ENCODE data around the gene PNO1. TPM values are rescaled to one million over a fixed set of nuclear protein-coding genes. Genes with fewer than 3 reads are reported as not detected.
A peak's percentile ranks its signal among the peaks of the same experiment; 100 is the strongest.
"Not testable (repeated sequence)": the region's sequence is repeated elsewhere in the genome, so short reads cannot be mapped to it uniquely, and the experiment has no call there.

The PNO1 gene
- polyA plus RNA-seq (2013, experiment 1 of 2; ENCODE audit: insufficient read length): 23.8 TPM
- polyA plus RNA-seq (2013, experiment 2 of 2; ENCODE audit: insufficient read length): 12.4 TPM

DNA sequence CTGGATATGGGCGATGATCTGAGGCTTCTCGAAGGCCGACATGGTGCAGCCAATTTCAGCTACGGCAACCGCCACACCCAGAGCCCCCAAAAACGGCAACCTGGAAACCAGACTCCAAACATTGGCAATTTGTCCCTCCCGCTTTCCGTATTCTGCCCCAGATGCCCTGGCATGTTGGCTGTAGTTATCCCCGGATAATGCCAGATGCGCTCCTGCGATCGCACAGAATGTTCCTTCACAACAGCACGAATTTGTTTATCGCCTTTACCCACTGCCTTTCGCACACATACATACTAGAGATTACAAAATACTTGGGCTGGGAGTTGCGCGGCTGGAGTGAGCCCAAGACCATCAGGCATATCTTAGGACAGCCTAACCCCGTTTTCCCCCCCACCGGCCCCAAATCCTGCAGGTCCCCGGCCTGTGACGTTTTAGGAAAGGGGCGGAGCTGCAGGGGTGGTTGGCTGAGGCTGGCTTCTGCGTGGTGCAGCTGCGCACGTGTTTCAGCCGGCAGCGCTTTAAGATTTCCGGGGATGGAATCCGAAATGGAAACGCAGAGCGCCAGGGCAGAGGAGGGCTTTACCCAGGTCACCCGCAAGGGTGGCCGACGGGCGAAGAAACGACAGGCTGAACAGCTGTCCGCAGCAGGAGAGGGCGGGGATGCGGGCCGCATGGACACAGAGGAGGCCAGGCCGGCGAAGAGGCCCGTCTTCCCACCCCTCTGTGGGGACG, at the start of gene PNO1:
PNO1 (plus strand) TSS at position 487 of the 732 bp plus-strand sequence; CDS start at position 534, 47 bp downstream.
- peak; percentile 95 for DNase-seq

DNA sequence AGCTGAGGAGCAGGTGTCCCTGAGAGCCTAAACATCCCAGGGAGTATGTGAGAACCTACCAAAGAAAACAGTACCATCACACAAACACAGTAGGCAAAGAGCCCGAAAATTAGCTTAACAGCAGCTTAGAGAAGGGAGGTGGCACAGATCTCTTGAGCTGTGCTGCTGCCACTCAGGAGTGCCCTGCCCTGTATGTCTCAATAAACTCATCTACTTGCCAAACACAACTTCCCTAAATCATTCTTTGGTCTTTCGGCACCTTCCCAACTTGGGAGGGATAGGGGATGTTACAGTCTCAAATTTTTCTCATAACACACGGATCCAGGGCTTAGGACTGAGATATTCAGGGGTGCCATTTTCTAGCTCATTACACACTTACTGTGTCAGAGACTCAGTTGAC, 49.6 kb upstream of the PNO1 start:
- no peak for DNase-seq

DNA sequence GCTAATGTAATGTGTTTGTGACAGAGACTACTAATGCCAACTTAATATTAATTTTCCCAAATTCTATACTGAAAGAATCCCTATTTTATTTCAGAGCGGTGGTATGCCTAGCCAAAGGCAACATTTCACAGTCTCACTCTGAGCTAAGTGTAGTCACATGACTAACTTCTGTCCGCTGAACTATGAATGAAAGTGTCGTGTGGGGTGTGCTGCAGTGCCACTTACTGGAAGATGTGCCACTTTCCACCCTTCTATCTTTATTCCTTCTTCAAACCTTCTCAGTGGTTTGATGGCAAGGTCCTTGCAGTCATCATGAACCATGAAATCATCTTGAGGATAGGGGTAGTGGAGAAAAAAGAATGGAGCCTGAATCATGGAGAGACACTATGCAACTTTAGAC, 47.6 kb upstream of the PNO1 start:
- DNase-seq: no peak

DNA sequence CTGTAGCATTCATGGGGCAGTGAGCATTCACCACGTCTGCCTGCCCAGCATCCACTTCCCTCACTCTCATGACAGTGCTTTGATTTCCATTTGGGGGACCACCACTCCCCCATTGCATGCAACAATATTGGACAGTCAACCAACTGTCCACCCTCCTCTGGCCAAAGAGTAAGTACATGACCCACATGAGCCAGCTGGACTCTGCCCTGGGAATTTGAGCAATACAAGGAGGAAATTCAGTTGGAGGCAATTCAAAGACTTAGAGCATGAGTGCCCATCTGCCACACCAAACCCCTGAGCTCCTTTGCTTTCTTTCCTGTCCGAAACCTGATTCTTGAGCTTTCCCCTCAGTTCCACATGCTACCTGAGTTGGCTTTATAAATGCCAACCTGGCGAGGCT, 41.7 kb upstream of the PNO1 start:
- no peak for DNase-seq

DNA sequence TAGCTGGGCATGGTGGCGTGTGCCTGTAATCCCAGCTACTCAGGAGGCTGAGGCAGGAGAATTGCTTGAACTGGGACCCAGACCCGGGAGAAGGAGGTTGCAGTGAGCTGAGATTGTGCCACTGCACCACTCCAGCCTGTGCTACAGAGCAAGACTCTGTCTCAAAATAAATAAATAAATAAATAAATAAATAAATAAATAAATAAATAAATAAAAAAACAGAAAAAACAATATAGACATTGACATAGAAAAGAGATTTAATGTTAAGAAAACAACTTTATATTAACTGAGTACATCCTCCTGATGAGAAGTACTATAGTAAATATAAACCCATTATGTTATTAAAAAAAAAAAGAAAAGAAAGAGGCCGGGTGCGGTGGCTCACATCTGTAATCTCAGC, 39.8 kb upstream of the PNO1 start:
- not testable (repeated sequence) for DNase-seq

DNA sequence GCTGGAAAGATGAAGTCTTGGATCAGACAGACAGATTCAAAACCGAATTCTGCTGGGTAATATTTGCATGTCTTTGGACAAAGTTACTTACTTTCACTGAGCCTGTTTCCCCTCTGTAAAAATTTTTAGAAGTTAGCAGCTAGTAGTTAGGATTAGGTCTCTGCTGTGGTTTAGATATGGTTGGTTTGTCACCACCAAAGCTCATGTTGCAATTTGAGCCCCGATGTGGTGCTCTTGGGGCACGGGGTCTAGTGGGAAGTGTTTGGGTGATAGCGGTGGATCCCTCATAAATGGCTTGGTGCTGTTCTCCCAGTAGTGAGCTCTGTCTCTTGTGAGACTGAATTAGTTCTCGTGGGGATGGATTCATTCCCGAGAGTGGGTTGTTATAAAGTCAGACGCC, 38.9 kb upstream of the PNO1 start:
- no peak for DNase-seq

DNA sequence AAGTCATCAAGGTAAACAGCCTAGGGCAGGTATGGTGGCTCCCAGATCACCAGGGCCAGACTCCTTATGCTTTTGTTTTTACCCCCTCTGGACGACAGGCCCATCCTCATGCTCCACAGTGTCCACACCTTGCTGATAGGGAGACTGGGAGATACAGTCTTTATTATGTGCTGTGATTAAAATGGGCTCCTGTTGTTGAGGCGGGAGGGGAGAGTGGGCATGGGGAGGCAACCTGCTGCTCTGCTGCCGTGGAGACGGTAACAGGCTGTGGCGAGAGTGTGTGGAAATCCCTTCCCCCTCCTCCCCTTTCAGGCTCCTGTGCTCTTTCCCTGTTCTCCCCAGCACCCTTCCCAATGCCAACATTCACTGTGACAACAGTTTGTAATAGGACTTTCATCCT, 38.2 kb upstream of the PNO1 start:
- DNase-seq: no peak

DNA sequence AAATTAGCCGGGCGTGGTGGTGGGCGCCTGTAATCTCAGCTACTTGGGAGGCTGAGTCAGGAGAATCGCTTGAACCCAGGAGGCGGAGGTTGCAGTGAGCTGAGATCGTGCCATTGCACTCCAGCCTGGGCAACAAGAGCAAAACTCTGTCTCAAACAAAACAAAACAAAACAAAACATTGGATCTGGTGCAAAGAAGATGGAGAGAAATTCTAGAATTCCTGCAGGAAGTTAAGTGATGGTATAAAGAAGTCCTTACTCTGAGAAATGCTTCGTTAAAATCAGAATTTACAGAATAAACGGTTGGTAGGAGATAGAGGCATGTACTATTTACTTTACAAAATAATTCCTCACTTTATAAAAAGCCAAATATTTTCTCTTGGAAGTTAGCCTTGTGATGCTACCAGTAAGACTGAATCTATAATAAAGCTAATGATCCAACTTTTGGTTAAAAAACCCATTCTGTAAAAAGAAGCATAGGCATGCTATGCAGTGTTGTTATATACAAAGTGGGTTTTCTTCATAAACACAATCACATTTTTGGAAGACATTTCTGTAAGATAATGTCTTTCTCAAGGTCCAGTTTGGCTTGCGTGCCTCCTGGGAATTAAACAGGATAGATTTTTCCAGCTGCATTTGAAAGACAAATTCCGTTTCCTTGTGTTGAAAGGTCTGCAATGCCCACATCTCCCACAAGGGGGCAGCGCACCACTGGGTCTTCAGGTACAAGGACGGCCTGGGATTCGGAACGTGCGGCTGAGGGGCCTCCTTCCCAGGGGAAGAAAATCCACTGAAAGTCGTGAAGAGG, 35.6 kb upstream of the PNO1 start:
- peak; percentile 74 for DNase-seq

DNA sequence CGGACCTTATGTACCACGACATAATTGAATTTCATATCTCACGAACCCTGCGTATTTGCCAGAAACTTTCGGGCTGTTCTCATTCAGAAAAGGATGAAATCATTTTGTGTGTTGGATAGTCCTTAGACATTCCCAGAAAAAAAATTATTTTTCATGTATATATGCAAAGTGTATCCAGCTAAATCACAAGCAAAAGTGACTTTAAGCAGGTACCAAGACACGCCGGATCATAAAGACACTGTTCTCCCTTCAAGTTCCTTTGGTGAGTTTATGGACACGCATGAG, 35.1 kb upstream of the PNO1 start:
- no peak for DNase-seq

DNA sequence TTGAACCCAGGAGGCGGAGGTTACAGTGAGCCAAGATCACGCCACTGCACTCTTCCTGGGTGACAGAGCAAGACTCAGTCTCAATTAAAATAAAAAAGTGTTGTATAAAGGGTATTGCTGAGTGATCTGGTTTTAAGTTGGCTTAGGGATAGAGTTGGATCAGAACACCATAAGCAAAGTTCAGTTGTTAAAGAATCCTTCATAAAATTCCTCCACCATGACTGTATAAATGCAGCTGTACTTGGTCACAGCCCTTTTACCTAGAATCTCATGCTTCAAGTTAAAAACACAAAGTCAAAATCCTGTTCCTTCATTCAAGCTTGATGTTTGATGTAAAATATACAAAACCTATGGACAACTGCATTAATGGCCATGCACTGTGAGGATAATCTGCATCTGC, 33.4 kb upstream of the PNO1 start:
- no peak for DNase-seq

DNA sequence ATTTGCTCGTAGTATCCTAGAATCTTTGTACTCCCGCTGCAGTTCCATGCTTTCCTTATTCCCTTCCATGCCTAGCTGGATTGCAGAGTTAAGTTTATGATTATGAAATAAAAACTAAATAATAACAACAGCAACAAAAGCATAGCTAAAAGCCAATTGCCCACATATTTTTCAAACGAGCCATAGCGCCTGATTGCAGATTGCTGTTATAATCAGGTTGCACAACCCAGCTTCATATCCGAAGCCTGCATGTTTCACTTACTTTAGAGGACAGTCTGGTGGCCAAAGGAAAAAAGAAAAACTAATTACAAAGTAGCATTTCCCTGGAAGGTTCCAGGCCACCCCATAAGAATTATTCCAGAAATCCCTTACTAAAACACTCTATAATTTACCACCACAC, 31.9 kb upstream of the PNO1 start:
- DNase-seq: no peak

DNA sequence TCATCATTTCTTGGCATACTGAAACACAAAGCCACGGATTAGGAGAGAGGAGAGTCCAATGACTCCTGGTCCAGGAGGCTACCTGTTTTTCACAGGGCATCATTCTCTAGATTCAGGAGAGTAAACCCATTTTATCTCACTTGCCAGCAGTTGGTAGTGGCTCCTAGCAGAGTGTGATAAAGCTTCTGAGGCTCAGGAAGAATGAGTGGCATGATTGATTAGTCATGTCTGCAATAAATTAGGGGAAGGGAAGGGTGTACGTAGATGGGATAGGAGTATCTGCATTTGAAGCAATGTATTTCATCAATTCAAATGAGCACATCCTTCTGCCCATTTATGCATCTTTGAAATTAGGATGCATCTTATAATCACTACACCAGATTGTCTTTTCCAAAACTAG, 31.1 kb upstream of the PNO1 start:
- DNase-seq: no peak

DNA sequence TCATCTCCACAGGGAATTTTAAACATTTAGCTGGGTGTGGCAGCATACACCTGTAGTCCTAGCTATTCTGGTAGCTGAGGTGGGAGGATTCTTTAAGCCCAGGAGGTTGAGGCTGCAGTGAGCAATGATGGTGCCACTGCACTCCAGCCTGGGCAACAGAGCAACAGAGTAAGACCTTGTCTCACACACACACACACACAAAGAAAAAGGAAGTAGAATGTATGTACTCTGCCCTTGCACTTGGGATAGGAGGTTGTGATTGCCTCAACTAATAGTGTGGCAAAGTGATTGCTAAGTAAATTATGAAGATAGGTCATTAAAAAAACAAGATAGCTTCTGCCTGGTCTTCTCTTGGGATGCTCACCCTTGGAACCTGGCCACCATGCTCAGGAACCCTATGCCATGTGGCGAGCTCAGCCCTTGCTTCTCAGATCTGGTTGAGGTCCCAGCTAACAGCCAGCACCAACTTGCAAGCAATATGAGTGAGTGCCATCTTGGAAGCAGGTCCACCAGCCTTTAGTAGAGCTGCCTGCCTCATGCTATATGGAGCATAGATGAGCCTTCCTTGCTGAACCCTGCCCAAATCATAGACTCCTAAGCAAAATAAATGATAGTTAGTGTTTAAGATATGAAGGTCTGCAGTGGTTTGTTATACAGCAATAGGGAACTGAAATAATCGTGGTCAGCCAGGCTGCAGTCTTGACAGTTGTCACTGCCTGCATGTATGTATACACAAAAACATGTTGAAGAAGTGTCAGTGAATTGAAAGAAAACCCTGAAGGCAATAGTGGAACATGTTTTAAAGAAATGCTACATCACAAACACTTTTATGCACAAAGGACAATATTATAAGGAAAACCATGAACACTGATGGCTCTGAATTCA, 30.1 kb upstream of the PNO1 start:
- DNase-seq: no peak

DNA sequence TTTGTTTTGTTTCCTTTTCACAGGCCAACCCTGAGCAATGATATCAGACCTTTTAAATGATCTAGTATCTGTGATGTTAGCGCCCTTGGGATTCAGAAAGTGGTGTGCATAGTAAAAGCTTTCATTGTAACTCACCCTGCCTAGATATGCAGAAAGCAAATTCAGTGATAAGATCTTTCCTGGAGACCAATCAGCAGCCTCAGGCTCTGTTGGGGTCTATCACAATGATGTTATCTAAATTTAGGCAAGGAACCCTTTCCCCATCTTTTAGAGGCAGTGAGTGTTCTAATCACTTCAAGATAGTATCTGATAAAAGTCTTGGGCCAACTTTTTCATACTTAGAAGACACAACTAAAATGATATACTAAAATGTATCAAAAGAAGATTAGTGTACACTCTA, 23.6 kb upstream of the PNO1 start:
- DNase-seq: no peak

DNA sequence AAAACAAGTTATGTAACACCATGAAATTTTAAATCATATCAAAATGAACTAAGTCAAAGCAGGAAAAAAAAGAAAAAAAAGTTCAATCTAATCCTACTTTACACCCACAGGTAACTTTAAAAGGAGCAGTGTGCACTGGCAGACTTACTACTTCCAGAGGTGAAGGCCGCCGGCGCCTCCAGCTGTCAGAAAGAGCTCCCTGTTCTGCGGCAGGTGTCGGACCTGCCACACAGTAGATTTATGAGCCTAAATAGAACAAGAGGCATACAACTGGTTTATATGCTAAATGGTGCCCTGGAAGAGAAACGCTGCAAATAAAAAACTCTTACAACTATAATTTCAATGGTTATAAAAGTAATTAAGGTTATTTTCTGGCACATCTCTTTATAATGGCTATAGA, 23.1 kb upstream of the PNO1 start:
- DNase-seq: no peak

DNA sequence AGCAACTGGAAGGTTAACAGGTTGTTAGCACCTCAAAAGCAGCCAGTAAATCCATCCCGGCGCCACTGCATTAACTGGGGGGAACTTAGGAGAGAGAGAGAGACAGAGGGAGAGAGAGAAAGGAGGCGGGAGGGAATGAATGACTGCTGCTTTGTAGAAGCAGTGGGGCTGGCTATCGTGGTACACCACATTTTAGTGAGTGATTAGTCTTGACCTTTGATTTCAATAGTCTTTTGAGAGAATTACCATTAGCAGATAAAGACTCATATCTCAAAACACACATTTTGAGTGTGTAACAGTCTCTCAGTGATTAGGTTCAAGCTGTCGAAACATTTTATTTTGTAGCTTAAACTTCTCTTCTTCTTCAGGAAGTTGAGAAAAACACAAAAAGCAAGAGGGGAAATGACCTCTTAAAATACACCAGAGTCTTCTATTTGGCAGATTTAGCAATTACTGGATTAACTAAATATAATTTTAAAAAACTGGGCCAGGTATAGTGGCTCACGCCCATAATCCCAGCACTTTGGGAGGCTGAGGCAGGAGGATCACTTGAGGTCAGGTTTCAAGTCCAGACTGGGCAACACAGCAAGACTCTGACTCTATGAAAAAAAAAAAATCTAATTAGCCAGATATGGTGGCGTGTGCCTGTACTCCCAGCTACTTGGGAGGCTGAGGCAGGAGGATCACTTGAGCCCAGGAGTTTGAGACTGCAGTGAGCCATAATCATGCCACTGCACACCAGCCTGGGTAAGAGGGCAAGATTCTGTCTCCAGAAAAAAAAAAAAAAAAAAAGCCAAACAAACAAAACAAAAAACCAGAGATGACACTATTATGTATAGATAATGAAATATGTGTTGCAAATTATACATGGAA, 22.0 kb upstream of the PNO1 start:
- DNase-seq: no peak

DNA sequence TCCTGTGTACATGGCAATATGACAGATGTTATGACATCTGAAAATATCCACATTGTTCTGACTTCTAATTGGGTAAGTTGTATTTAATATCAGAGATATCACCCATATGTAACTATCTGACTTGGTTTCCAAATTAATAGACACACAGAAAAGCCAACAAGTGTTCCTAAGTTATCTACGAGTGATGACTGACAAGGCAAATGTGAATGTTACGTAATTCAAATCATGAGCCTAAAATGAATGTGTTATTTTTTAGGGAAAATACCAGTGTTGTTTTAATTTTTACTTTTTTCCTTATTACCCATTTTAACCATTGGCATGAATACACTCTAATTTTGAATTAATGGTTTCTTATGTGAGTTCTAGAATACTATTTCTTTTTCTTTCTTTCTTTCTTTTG, 15.8 kb upstream of the PNO1 start:
- no peak for DNase-seq

DNA sequence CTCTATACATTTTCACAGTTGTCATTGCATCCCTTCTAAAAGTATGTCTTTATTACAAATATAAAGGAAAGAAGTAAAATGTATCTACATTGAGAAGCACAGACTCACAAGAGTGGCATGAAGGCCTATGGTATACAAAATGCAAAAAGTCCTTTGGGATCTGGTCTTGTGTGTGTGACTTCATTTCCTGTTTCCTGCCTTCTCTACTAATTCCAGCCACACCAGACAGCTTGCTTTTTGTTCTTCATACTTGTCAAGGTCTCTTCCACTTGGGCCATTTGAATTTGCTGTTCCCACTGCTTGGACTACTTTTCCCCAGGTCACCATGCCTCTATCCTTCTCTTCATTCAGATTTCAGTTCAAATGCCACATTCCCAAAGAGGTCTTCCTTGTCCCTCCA, 6.7 kb upstream of the PNO1 start:
- DNase-seq: peak; percentile 49

DNA sequence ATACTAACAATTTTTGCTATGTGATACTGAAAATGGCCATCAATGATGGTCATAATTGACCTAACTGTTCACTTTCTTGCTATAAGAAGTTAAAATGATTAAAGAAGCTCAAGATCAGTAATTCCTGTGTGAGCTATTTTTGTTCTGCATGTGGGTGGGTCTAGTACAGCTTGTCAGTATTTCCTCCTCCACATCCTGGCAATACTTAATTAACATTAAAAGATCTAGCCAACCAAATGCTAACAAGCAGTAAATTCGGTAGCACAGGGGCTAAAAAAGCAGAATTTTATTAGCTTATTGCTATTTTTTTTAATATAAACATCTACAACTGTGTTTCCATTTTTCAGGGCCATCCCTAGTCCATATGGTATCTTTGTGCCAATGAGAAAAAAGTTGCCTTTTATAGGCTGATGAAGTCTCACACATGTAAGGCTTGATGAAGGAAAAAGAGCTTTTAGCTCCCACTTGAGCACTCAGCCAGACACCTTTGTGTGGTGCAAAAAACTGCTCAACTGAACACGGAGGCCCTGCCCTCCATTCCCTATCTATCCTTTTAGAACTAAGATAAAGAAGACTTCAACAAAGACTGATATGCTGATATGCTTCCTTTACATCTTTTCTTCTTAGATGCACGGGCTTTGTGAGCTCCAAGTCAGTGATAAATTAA, 4.9 kb upstream of the PNO1 start:
- DNase-seq: no peak

DNA sequence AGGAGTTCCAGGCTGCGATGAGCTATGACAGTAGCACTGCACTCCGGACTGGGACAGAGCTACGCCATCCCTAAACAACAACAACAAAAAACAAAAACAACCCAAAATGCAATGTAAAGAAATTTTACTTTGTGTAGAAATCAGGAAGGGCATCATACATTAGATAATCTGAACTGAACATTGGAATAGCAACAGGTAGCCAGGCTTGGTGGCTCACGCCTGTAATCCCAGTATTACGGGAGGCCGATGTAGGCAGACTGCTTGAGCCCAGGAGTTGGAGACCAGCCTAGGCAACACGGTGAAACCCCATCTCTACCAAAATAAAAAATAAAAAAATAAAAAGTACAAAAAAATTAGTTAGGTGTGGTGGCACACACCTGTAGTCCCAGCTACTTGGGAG, 2.1 kb upstream of the PNO1 start:
- DNase-seq: no peak

DNA sequence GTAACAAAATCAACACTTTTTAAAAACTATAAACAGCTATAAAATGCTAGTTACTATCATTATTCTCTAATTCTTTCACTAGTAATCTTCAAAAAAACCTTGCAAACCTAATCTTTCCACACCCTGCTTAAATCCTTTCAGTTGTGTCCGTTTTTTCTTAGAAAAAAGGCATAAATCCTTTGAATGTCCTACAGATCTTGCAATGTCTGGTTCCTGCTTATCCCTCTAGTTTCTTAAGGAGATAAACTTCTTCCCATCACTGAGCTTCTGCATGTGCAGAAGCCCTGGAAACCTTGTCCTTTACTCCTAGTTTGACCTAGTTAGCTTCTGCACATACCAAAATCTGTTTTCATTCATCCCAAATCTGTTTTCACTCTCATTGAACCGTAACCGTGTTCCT, 1.3 kb upstream of the PNO1 start:
- no peak for DNase-seq

DNA sequence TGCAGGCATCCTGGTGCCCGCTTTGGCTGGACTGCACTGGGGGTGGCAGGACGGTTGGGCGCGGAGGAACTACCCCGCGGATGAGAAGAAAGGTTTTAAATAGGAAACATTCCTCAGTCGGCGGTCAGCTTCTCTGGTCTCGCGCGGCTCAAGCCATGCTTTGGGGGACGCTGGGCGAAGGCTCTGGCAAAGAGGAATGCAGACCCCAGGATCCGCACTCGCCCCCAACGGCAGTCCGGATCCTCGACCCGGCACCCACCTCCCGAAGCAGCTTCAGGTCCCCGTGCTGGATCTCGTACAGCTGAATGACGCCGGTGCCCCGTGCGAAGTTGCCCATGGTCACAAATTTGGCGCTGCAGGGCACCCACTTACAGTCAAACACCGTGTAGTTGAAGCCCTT, 686 bp upstream of the PNO1 start:
- no peak for DNase-seq
